T-helper 1 cell treated with Interleukin-12 subunit alpha and Interleukin-12 subunit beta and Interleukin-4 antibody, amounts not matched to agents 30 μg/mL and 1 μg/mL, for 36 hours (primary cell): Measurements from ENCODE around the gene PARD3B.

Experiments used
- H3K27ac Mint-ChIP-seq: one replicate; pipeline ENCODE4 v1.8.0; 2021; ENCODE audit warnings: mild to moderate bottlenecking, mixed read lengths
- H3K27me3 Mint-ChIP-seq: one replicate; pipeline ENCODE4 v1.8.0; 2021; ENCODE audit warnings: low read depth, mixed read lengths
- H3K36me3 Mint-ChIP-seq: one replicate; pipeline ENCODE4 v1.8.0; 2021; ENCODE audit warnings: low read depth, mixed read lengths
- H3K4me1 Mint-ChIP-seq: one replicate; pipeline ENCODE4 v1.8.0; 2021; ENCODE audit warnings: low read depth, mixed read lengths
- H3K4me3 Mint-ChIP-seq: one replicate; pipeline ENCODE4 v1.8.0; 2021; ENCODE audit warnings: mild to moderate bottlenecking, moderate library complexity, mixed read lengths
- H3K9me3 Mint-ChIP-seq: one replicate; pipeline ENCODE4 v1.8.0; 2021; ENCODE audit warnings: mixed read lengths

Gene PARD3B

DNA sequence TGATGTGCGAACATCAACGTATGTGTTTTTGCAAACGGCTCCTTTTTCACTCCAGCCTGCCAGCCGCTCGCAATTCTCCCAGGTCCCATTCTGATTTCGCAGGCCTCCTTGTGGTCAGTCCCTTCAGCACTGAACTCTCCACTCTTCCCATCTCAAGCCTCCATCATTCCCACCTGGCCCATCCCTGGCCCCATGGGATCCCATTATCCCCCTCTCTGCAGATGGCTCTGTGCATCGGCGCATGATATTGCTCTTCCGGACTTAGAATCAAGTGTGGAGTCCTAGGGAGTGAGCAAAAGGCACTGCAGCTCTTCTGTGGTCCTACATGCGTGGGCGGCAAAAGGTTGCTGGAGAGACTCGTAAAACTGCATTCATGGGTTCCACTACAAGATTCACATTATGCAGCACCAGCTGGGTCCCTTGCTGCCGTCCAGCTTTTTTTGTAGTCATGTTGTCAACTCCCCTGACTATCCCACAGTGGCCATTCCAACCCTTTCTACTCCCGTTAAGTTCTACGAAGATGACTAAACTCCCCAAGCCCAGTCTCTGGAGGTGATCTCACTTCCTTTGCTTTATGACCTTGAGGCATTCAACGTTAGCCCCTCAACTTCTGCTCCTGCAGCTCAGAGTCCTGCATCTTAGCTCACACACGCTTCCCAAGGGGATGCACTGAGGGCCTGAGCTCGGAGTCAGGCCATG is 1011.7 kb downstream of the PARD3B start:
- Mint-ChIP-seq H3K4me1 (no peaks in the 10 kb centered on the region), H3K27ac (no peak overlapping the region), H3K9me3 (no peaks in the 10 kb centered on the region), H3K4me3 (no peak overlapping the region), H3K27me3 (no peaks in the 10 kb centered on the region), H3K36me3 (no peaks in the 10 kb centered on the region)

DNA sequence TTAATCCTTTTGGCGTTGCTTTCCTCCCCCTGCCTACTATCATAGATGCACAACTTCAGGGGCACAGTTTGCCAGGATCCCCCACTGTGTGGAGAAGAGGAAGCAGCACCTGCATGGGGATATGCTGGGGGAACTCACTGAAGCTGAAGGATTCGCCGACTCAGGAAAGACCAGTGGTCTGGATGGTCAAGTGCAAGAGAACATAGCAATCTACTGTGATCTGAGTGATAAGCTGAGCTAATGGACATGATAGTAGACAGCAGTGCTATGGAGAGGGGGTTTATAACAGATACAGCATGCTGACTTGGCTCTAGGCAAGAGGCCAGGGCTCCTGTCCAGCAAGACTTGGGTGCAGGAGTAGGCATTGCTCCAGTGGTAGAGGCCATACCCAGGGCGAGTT is 1012.6 kb downstream of the PARD3B start:
- Mint-ChIP-seq H3K27me3 (no peaks in the 10 kb centered on the region), H3K27ac (no peak overlapping the region), H3K4me1 (no peaks in the 10 kb centered on the region), H3K36me3 (no peaks in the 10 kb centered on the region), H3K4me3 (no peak overlapping the region), H3K9me3 (no peaks in the 10 kb centered on the region)

DNA sequence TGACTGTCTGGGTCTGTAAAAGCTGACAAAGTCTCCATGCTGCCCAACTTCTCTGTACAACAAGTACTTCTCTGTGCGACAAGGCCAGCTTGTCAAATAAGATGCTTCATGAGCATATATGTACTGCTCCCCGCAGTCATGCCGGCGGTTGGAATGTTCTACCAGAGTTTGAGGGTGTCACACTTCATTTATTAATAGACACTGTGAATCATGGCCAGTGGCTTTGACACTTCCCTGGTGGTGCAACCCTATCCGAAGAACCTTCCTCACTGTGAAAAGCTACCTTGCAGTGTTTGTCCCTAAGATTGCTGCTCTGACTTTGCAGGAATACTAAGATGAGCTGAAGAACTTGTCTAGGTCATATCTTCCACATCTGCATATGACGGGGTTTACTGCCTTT is 1016.2 kb downstream of the PARD3B start:
- no peak overlapping the region for H3K27ac Mint-ChIP-seq
- H3K4me3 Mint-ChIP-seq: no peak overlapping the region
- no peaks in the 10 kb centered on the region for H3K36me3 Mint-ChIP-seq
- no peaks in the 10 kb centered on the region for H3K9me3 Mint-ChIP-seq
- no peaks in the 10 kb centered on the region for H3K27me3 Mint-ChIP-seq
- no peaks in the 10 kb centered on the region for H3K4me1 Mint-ChIP-seq

DNA sequence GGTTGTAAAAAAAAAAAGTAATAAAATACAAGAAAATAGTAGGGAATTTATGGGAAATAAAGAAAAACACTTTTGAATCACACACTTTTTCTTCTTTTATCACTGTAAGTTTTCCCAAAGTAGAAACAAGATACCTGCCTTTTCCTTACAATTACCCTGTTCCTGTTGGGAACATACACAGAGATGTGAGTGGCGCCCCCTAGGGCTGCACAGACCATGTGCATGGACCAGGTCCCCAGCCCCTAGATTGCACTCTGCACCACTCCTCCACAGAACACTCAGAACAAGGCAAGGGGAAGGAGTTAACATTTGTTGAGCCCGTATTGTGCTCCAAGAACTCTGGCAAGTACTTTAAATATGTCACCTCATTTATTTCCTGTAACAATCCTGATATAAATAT is 1018.4 kb downstream of the PARD3B start:
- H3K27ac Mint-ChIP-seq: no peak overlapping the region
- no peak overlapping the region for H3K4me3 Mint-ChIP-seq
- H3K9me3 Mint-ChIP-seq: no peaks in the 10 kb centered on the region
- H3K27me3 Mint-ChIP-seq: no peaks in the 10 kb centered on the region
- H3K4me1 Mint-ChIP-seq: no peaks in the 10 kb centered on the region
- H3K36me3 Mint-ChIP-seq: no peaks in the 10 kb centered on the region

DNA sequence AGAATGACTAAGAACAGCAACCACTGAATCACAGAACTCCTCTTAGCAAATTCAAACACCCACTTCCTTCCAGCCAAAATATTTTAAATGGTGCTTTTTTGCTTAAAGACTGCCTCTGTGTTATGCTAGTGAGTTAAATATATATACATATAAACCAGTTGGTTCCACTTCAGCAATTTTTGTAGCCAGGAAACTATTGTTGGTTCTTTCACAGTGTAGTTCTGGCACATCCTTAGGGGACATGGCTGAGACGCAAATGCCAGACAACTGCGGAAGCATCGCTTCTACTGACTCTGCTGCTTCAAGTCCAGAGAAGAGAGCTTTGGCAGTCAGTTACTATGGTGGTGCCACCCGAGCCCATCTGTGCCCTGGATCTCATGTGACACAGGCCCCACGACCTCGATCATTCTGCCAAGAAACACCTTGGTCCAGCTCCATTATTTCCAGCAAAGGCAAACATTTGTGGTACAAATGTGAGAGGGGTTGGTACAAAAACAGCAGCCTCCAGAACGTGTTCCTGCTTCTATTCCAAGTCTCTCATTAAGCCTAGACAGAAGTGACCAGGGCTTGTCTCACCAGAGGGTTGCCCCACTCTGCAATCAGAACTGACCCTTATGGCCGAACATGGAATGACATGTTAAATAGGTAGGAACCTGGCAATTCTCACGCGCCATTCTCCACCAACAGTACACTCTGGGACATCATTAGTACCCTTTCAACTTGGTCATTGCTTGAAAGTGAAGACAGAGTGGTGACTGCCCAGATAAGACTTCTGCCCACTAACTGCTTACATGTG is 1019.3 kb downstream of the PARD3B start:
- H3K27ac Mint-ChIP-seq: no peak overlapping the region
- H3K9me3 Mint-ChIP-seq: no peaks in the 10 kb centered on the region
- no peaks in the 10 kb centered on the region for H3K4me1 Mint-ChIP-seq
- no peaks in the 10 kb centered on the region for H3K27me3 Mint-ChIP-seq
- no peak overlapping the region for H3K4me3 Mint-ChIP-seq
- H3K36me3 Mint-ChIP-seq: no peaks in the 10 kb centered on the region

DNA sequence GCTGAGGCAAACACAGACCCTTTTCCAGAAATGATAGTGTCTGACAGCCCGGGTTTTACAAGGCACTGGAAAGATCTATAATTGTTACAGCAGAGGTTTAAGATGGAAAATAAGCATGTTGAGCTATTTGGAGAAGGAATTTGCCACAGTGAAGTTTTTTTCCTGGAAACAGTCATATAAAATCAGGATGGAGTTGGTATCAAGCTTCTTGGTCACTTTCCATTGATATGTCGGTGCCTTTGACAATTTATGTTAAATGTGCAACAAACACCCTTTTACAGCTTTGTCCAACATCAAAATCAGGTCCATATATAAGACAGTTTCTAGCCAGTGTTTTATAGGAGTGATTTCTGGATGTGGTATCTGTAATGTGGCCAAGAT is 1019.9 kb downstream of the PARD3B start:
- Mint-ChIP-seq H3K4me3 (no peak overlapping the region), H3K36me3 (no peaks in the 10 kb centered on the region), H3K27me3 (no peaks in the 10 kb centered on the region), H3K4me1 (no peaks in the 10 kb centered on the region), H3K27ac (no peak overlapping the region), H3K9me3 (no peaks in the 10 kb centered on the region)

DNA sequence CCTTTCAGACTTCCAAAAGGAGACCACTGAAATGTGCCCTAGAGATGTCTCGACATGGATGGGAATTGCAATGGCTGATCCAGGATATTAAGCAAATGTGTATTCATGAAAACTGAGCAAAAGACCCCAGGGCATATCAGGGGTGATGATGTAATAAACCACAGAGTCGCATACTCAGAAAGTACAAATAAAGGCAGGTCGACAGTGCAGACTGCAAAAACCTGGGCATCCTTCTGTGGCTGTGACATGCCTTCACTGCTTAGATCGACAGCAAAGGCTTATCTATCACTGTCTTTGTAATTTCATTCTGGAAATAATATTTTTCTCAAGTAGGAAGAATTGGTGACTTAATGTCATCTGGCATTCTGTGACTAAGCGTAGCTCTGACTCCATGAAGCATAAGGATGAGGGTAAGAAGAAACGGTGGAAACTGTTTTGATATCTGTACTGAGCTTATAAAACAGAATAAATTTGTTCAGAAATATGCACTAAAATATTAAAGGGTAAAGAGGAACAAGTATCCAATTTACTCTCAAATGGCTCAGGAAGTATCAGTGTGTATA is 1021.4 kb downstream of the PARD3B start:
- no peaks in the 10 kb centered on the region for H3K36me3 Mint-ChIP-seq
- H3K4me1 Mint-ChIP-seq: no peaks in the 10 kb centered on the region
- no peaks in the 10 kb centered on the region for H3K27me3 Mint-ChIP-seq
- no peak overlapping the region for H3K27ac Mint-ChIP-seq
- H3K9me3 Mint-ChIP-seq: no peaks in the 10 kb centered on the region
- no peak overlapping the region for H3K4me3 Mint-ChIP-seq

DNA sequence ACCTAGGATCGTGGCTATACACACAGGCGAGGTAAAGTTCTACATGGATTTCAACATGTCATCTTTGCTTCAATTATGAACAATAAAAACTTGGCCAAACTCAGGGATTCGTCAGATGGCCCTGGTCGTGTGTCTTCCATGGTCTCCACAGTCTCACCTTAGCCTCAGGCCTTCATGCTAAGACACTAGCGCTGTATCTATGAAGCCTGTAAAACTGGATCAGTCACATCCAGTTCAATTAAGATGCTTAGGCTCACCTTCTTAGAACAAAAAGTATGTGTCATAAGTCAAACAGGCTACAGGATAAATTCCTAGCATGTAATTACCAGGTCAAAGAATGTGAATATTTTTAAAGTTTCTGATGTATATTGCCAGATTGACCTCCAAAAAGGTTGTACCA is 1023.3 kb downstream of the PARD3B start:
- Mint-ChIP-seq H3K9me3 (no peaks in the 10 kb centered on the region), H3K4me1 (no peaks in the 10 kb centered on the region), H3K4me3 (no peak overlapping the region), H3K27me3 (no peaks in the 10 kb centered on the region), H3K36me3 (no peaks in the 10 kb centered on the region), H3K27ac (no peak overlapping the region)

DNA sequence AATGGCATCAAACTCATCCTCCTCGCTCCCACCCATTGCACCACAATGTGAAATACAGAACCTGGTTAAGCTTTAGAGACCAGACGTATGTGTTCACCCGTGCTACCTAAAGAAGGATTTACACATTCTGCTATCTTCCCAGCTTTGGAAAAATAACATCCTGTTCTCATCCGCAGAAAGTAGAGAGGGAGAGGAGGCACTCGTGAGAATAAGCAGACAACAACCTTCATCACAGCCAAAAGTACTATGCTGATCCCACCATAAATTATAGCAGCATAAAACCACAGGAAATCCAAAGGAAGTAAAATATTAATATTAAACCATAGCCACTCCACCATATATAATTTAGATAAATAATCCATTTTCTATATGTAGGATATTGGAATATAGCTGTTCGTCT is 1025.4 kb downstream of the PARD3B start:
- Mint-ChIP-seq H3K9me3 (no peaks in the 10 kb centered on the region), H3K36me3 (no peaks in the 10 kb centered on the region), H3K27me3 (no peaks in the 10 kb centered on the region), H3K27ac (no peak overlapping the region), H3K4me1 (no peaks in the 10 kb centered on the region), H3K4me3 (no peak overlapping the region)

DNA sequence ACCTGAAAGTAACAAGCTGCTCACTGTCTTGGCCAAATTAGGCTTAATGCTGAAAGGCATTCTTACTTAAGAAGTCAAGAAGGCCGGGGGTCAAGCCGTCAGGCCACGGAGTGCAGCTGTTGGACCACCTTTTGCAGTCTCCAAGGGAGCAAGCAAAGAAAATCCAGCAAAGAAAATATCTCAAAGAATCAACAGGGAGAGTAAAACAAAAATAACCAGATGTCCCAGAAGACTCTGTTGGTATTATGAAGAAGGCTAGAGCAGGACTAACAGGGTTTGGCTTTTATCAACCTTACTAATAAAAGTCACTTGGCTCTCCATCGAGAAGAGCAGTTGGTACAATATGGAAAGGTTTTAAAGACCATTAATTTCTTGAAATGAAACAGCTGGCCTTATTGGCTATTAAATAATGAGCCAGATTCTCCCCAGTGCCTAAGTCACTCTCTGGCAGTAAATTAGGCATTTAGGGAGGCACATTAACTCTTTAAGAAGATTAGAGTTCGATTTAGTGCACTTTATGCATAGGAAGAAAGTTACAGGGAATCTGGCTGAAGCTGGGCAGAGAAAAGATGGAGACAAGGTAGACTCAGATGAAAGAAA is 1026.2 kb downstream of the PARD3B start:
- Mint-ChIP-seq H3K4me1 (no peaks in the 10 kb centered on the region), H3K9me3 (no peaks in the 10 kb centered on the region), H3K27ac (no peak overlapping the region), H3K4me3 (no peak overlapping the region), H3K36me3 (no peaks in the 10 kb centered on the region), H3K27me3 (no peaks in the 10 kb centered on the region)

DNA sequence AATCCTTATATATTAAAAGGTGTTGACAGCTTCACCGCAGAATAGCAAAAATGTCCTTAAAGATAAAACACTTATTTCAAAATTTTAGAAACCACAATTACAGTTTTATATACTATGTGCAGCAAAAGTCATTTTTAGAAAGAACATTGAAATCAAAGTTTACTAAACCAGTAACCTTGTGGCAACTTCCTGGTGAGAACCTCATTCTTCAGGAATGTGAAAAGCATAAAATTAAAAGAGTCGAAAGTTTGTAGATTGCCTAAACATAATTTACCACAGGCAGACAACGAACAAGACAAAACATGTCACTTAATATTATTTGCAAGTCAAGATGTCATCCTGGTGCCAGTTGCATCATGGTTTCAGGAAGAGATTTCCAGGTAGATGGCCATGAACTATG is 1028.7 kb downstream of the PARD3B start:
- H3K4me3 Mint-ChIP-seq: no peak overlapping the region
- H3K4me1 Mint-ChIP-seq: no peaks in the 10 kb centered on the region
- H3K9me3 Mint-ChIP-seq: no peaks in the 10 kb centered on the region
- H3K27ac Mint-ChIP-seq: no peak overlapping the region
- no peaks in the 10 kb centered on the region for H3K36me3 Mint-ChIP-seq
- no peaks in the 10 kb centered on the region for H3K27me3 Mint-ChIP-seq

DNA sequence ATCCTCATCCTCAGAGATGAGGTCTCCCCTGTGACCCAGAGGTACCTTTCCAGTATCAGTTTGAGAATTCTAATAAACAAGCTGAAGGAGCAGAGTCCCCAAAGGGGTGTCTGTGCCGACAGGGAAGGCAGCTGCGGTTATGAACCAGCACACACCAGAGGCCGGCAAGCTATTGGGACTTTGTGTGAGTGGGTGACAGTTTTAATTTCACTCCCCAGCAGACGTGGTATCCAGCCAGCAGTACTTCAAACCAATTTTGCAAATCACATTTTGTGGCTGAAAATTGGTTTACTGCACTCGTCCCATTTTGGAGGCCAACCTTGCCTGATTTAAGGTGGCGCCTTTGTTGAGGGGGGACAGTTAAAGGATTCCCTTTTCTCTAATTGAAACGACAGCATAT is 1034.1 kb downstream of the PARD3B start:
- Mint-ChIP-seq H3K27ac (no peak overlapping the region), H3K36me3 (no peaks in the 10 kb centered on the region), H3K27me3 (no peaks in the 10 kb centered on the region), H3K9me3 (no peaks in the 10 kb centered on the region), H3K4me1 (no peaks in the 10 kb centered on the region), H3K4me3 (no peak overlapping the region)

DNA sequence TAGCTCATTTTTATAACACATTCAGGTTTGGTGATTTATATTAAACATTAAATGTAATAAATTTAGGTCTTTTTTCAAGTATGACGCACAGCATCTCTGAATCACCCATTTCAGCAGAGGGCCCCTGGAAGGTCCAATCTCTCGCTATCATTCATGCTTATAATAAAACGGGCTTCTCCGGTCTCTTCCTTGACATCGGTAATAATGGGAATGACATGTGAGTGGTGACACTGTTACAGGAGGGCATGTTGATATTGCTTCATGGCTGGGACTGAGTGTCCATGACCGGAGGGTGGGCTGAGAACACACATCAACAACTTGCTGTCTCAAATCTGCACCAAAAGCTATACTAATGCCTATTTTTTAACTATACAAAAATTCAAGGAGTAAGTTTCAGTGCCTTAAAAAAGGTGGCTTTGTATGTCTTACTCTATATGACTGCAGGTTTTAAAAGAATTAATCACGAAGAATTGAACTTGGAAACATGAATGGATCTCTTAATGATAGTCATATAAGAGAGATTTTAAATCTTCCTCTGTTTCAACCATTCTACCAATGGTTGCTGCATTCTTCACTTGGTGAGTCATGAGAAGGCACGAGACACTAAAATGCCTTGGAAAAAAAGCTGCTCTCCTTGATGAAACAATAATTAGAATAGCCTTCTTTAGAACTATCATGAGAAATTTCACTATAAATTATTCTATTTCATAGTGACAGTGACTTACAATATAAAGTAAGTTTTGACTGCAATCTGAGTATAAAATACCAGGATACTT is 1035.1 kb downstream of the PARD3B start:
- H3K27me3 Mint-ChIP-seq: no peaks in the 10 kb centered on the region
- H3K4me3 Mint-ChIP-seq: no peak overlapping the region
- no peaks in the 10 kb centered on the region for H3K9me3 Mint-ChIP-seq
- no peak overlapping the region for H3K27ac Mint-ChIP-seq
- no peaks in the 10 kb centered on the region for H3K36me3 Mint-ChIP-seq
- no peaks in the 10 kb centered on the region for H3K4me1 Mint-ChIP-seq

DNA sequence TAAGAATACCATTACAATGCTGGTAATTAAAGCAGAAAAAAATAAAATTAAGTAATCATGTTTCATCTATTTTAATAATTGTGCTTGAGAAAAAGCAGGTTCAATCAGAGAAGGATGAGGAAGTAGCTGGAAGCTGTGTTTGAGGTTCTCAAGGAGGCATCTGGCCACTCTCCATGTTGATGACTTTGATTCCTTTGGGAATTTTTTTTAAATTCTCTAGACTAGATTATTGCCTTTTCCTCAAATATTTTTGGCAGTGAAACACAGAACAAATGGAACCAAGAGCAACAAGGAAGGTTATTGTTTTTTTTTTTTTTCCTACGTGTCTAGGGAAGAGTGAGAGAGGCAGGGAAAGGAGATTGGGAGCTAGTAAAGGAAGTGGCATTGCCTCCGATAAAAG is 1037.1 kb downstream of the PARD3B start:
- Mint-ChIP-seq H3K4me1 (no peaks in the 10 kb centered on the region), H3K4me3 (no peak overlapping the region), H3K9me3 (no peaks in the 10 kb centered on the region), H3K27me3 (no peaks in the 10 kb centered on the region), H3K27ac (no peak overlapping the region), H3K36me3 (no peaks in the 10 kb centered on the region)
